ENCODE results near the gene MINDY4.

Gene MINDY4

DNA sequence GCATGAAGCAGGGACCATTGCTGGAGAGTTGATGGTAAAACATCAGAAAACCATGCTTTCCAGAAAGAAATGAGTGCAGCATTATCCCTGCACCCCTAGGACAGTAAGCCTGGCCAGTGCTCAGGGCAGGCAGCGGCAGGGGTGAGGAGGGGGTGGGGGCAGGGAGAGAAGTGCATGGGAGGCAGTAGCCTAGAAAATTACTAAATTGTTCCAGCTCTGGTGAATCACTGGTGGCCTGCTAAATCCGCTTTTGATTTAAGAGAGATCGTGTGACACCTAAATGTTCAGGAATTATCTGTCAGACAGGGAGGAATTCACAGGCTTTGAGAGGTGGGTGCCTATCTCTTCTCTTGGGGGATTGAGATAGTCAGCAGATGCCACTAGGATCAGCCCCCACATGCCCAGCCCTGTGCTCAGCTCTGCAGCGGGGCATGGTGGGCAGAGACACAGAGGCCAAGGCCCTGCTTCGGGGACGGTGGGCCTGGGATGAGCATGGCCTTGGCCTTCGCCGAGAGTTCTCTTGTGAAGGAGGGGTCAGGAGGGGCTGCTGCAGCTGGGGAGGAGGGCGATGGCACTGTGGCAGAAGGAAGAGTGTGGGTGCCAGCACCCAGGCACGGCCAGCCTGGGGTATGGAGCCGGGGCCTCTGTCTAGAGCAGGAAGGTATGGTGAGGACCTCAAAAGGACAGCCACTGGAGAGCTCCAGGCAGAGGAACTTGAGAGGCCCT is 135.5 kb downstream of the MINDY4 start:
- peak; percentile 19 for DNase-seq

DNA sequence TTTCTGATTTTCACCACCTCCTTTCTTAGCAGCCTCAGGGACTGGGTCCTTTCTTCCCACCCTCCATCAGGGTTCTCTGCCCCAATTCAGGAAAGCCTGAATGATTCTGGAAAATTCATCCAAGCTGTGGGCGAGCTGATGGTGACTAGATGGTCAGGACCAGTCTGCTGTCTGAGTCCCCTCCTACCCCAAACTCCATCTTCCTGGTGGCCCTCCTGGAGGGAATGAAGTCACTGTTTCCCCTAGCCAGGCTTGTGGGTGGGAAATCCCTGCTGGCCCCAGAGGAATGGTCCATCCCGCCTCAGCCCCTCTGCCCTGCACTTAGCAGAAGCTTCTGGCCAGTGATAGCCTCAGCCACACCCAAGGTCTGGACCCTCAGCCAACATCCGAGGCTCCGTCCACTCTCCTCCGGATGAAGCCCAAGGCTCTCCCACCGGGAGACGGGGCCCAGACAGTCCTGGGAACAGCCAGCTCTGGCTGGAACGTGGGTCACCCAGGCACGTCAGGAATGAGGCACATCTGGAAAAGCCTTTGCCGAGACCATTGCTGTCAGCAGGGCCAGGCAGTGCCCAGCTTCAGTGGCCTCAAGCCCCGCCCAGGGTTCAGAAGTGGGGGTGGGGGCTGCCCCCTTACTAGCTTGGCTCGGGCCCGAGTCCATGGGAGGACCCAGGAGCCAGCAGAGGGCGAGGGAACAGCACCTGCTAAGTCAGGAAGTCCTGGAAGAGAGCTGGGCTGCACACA is 136.5 kb downstream of the MINDY4 start:
- DNase-seq = no peak

DNA sequence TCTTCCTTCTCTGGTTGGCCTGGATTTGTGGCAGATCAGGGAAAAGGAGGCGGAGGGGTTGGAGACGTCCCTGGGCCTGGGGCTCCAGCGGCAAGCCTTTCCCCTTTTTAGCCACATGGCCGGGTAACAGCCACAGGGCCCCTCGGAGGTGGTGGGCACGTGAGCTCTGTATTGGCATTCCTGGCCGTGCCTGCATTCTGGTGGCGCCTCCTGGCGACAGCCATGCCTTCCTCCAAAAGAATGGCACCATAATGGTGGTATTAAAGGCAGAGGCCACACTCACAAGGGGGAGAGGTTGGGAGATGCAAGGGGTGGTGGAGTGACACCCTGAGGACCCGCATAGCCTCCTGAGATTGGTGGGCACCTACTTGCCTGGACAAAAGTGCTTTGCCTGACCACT is 137.5 kb downstream of the MINDY4 start:
- no peak for DNase-seq

GRCh38 chr7:30909431-30909830 is 138.2 kb downstream of the MINDY4 start:
- no peak for DNase-seq

- DNase-seq = no peak
Measured at GRCh38 chr7:30910411-30911073, 139.3 kb downstream of the MINDY4 start.

GRCh38 chr7:30911133-30911532 is 139.9 kb downstream of the MINDY4 start:
- DNase-seq = no peak

DNA sequence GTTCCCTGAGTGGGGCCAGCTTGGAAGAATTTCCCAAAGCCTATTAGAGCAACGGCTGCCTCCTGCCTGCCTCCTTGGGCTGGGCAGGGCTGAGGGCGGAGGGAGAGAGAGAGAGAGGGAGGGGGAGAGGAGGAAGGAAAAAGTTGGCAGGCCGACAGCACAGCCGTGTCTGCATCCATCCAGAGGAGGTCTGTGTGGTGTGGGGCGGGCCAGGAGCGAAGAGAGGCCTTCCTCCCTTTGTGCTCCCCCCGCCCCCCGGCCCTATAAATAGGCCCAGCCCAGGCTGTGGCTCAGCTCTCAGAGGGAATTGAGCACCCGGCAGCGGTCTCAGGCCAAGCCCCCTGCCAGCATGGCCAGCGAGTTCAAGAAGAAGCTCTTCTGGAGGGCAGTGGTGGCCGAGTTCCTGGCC is 140.3 kb downstream of the MINDY4 start, which contains the start of gene AQP1:
AQP1 (plus strand) TSS at position 293 of the 409 bp plus-strand sequence; CDS start at position 350, 57 bp downstream.
- DNase-seq = no peak

GRCh38 chr7:30912021-30912730 is 141.0 kb downstream of the MINDY4 start:
- DNase-seq = no peak

DNA sequence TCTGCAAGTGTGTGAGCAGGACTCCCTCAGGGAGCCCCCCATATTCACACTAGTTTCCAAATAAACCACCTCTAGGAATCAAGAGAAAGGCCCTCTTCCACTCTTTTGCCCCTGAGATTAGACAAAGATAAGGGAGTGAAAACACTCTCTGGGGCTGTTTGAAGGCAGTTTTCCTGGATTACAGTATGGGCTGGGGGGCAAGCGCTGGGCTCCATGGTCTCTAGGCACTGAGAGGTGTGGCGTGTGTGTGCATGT is 141.4 kb downstream of the MINDY4 start:
- no peak for DNase-seq

DNA sequence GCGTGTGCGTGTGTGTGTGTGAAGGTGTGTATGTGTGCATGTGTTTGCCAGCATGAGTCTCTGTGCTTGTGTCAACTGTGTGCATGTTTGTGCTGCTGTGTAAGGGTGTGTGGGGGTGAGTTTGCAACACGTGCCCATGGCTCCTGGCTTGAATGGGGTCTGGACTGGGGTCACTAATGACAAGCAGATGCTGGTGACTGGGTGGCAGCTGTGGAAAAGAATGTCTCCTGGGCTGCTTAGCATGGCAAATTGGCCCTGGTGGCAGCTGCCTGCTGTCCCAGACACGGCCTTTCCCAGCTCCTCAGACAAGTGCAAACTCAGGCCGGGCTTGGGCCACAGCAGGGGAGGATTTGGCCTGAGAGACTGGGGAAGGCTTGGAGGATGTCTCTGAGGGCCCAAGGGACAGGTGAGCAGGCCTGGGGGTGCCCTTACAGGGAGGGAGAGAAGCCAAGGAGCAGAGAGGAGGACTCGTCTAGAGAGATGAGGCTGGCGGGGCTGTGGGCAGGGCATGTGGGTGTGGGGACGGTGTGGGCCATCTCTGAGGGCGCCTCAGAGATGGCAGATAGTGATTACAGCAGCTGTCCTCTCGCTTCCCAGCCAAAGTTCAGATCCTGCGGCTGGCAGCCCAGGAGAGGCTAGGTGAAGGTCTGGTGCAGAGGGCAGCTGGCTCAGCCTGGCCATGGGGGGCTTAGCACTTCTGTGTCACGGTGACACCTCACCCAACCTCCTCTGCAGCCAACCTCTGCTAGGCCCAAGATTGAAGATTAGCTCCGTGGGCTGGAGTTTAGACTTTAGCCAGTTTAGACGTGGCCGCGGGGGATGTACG is 142.0 kb downstream of the MINDY4 start:
- no peak for DNase-seq

DNA sequence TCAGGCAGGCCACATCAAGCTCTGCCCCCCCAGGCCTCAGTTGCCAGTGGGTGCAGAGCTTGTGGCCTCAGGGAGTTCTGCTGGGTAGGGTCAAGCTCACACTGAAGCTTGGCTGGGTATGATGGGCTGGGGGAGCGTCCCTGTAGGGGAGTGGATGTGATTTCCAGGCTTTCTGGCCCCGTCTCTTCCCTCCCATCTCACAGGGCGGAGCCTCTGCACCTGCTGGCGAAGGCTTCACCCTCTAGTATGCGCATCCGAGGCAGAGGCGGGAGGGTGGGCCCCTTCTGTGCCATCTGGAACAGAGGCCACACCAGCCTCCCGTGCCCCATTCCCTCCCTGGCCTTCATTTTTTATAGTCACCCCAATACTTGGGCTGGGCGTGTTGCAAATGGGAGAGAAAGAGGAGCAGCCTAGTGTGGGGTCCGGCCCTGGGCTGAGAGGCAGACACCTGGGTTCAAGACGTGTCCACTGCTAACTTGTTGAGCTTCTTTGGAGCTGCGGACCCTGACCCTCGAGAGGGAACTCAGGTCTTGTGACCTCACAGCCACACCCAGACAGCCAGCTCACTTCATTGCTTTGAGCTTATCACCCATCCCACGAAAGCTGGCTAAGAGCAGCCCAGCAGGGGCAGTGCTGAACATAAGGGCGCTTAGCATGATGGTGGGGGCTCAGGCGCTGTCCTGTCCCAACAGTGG is 142.8 kb downstream of the MINDY4 start:
- no peak for DNase-seq

DNA sequence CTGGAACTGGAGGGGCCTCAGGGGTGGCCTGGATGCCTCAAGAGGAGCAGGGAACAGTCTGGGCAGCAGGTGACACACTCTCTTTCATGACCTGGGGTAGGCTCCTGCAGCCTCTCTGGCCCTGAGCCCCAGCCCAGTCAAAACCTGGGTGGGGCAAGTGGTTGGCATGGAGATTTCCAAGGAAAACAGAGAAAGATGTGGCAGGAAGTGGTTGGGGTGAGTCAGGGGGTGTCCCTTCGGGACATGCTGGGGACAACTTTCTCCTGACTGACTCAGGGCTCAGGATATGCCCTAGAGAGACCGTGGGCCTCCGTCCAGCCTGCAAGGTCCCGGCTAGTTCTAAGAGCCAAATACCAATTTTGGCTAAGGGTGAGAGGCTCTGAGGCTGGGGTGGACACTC is 143.4 kb downstream of the MINDY4 start:
- DNase-seq = peak; percentile 26

- DNase-seq = no peak
Measured at GRCh38 chr7:30915005-30915601, 143.9 kb downstream of the MINDY4 start.

DNA sequence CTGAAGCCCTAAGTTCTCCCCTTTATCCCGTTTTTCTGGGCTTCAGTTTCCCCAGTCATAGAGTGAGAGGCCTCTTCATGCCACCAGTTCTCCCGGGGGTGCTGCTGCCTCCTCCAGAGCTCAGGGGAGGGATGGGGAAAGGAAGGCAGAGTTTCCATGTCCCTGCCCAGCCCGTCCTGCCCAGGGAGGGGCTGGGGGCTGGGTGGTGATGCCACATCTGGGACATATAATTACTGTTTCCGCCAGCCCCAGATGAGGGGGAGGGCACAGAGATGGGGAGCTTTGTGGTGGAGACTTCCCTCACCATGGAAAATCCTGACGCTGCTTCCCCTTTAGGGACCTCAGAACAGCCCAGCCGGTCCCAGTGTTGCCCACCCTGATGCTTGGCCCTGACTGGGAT is 144.5 kb downstream of the MINDY4 start:
- DNase-seq = no peak

GRCh38 chr7:30916255-30916654 is 145.0 kb downstream of the MINDY4 start:
- no peak for DNase-seq

GRCh38 chr7:30916767-30917166 is 145.6 kb downstream of the MINDY4 start:
- DNase-seq = no peak

- DNase-seq = no peak
Measured at GRCh38 chr7:30917216-30917893, 146.1 kb downstream of the MINDY4 start.

DNA sequence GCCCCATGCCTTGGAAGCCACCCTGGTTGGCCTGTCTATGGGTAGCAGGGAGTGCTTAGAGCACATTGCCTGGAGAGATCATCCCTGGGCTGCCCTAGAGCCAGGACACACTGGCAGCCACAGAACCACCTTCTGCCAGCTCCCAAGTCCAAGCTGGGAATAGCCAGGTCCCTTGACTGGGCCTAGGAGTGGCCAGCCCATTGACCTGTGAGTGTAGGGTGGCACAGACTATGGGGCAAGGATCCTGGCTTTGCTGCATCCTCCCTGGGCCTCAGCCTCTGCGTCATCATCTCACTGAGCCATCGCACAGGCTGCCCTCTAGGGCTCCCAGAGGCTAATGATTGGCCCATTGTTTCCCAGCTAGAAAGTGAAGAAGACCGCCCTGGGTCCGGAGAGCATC is 147.5 kb downstream of the MINDY4 start:
- DNase-seq = no peak

DNA sequence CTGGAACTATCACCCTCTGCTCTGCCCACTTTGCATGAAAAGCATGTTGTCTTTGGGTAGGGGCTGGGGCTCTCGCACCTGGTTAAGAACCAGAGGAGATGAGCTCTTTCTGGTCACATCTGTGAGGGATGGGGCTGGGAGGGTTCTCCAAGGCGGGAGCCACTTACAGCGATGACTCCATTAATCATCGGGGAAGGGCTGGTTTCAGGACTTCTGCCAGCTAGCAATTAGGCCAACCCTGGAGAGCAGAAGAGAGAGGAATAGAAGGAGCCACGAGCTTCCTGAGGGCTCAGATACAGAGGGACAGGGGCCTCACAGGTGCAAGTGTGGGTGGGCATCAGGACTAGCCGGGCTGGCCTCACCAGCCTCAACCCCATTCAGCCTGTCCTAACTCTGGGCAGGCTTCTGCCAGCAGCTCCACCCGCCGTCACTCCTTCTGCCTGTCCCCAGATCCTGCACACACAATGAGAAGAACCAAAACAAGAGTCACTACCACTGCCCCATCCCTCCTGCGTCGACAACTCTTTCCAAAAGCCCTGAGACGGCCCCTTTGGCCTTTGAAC is 148.9 kb downstream of the MINDY4 start:
- no peak for DNase-seq

Measured in amniotic stem cell (primary cell).